Activated T-helper 2 cell treated with anti-CD3 and anti-CD28 coated beads, Interferon-gamma antibody, Interleukin-2, Interleukin-4, amounts not matched to agents 10 μg/mL and 5 μg/mL and 100 μg/mL, durations not matched to agents 14 hours and 24 hours and 36 hours (primary cell): ENCODE results near the gene DEGS1. TPM values are rescaled to one million over a fixed set of nuclear protein-coding genes. Genes with fewer than 3 reads are reported as not detected.
A peak's percentile ranks its signal among the peaks of the same experiment; 100 is the strongest.

ENCODE experiments used
- DNase-seq: peaks from one replicate; pipeline ENCODE4 v3.0.0; 2021; ENCODE audit warnings: low spot score
- H3K27ac Mint-ChIP-seq: one replicate; pipeline ENCODE4 v1.8.0; 2021; ENCODE audit warnings: mixed read lengths
- H3K27me3 Mint-ChIP-seq: one replicate; pipeline ENCODE4 v1.8.0; 2021; ENCODE audit warnings: low read depth, mixed read lengths
- H3K36me3 Mint-ChIP-seq: one replicate; pipeline ENCODE4 v1.8.0; 2021; ENCODE audit warnings: low read depth, mixed read lengths
- H3K4me1 Mint-ChIP-seq: one replicate; pipeline ENCODE4 v1.8.0; 2021; ENCODE audit warnings: low read depth, mixed read lengths
- H3K4me3 Mint-ChIP-seq: one replicate; pipeline ENCODE4 v1.8.0; 2021; ENCODE audit warnings: low read depth, mild to moderate bottlenecking, moderate library complexity, mixed read lengths
- H3K9me3 Mint-ChIP-seq: one replicate; pipeline ENCODE4 v1.8.0; 2021; ENCODE audit warnings: mixed read lengths
- intact Hi-C: fragments of 100-400 bp; cut with micrococcal nuclease; formaldehyde crosslinking; loops from one replicate; pipeline ENCODE4 v1.15.1; 2023
- total RNA-seq: library from RNA; stranded (reverse); gene quantifications from 2 replicates; pipeline ENCODE4 v1.2.3, GENCODE V29; 2022

The DEGS1 gene
- total RNA-seq, 1 donor from 2014 or later = 51.1 TPM

- Mint-ChIP-seq H3K4me3 (no peak overlapping the region), H3K27ac (peak overlapping the region; percentile 83), H3K9me3 (peaks cover 13% of the 10 kb centered on the region), H3K27me3 (peaks cover 7% of the 10 kb centered on the region), H3K4me1 (peaks cover 29% of the 10 kb centered on the region), H3K36me3 (peaks cover 14% of the 10 kb centered on the region)
- intact Hi-C loops = loop anchor here (1.0 to 5.0 kb wide), 5 partner anchors 13 to 212 kb away; partner anchors contain the start of gene NVL
- no peak for DNase-seq
These were observed 13.2 kb upstream of the DEGS1 start for GRCh38 chr1:224169718-224170270.

GRCh38 chr1:224170343-224170742 lies 12.7 kb upstream of the DEGS1 start:
- Mint-ChIP-seq H3K27me3 (peaks cover 7% of the 10 kb centered on the region), H3K27ac (peak overlapping the region; percentile 52), H3K4me3 (peak overlapping the region; percentile 18), H3K36me3 (peaks cover 14% of the 10 kb centered on the region), H3K4me1 (peaks cover 29% of the 10 kb centered on the region), H3K9me3 (peaks cover 13% of the 10 kb centered on the region)
- intact Hi-C loops = no loop called here
- no peak for DNase-seq

- peaks cover 14% of the 10 kb centered on the region for H3K36me3 Mint-ChIP-seq
- H3K4me1 Mint-ChIP-seq = peaks cover 30% of the 10 kb centered on the region
- intact Hi-C loops = no loop called here
- peak overlapping the region; percentile 18 for H3K4me3 Mint-ChIP-seq
- peaks cover 7% of the 10 kb centered on the region for H3K27me3 Mint-ChIP-seq
- peaks cover 13% of the 10 kb centered on the region for H3K9me3 Mint-ChIP-seq
- peak; percentile 21 for DNase-seq
- H3K27ac Mint-ChIP-seq = peak overlapping the region; percentile 52
These were observed 12.1 kb upstream of the DEGS1 start for GRCh38 chr1:224170748-224171478.

- no peak overlapping the region for H3K4me3 Mint-ChIP-seq
- H3K27ac Mint-ChIP-seq = no peak overlapping the region
- no peak for DNase-seq
- H3K27me3 Mint-ChIP-seq = peaks cover 7% of the 10 kb centered on the region
- H3K4me1 Mint-ChIP-seq = peaks cover 28% of the 10 kb centered on the region
- peaks cover 13% of the 10 kb centered on the region for H3K9me3 Mint-ChIP-seq
- intact Hi-C loops = no loop called here
- peaks cover 14% of the 10 kb centered on the region for H3K36me3 Mint-ChIP-seq
These were observed 10.8 kb upstream of the DEGS1 start for GRCh38 chr1:224172229-224172628.

GRCh38 chr1:224173523-224173922 lies 9.5 kb upstream of the DEGS1 start:
- Mint-ChIP-seq H3K27me3 (peaks cover 7% of the 10 kb centered on the region), H3K36me3 (peaks cover 14% of the 10 kb centered on the region), H3K4me1 (peaks cover 28% of the 10 kb centered on the region), H3K27ac (no peak overlapping the region), H3K4me3 (no peak overlapping the region), H3K9me3 (peaks cover 13% of the 10 kb centered on the region)
- DNase-seq = no peak
- intact Hi-C loops = no loop called here

GRCh38 chr1:224175617-224176016 lies 7.4 kb upstream of the DEGS1 start:
- DNase-seq = no peak
- H3K36me3 Mint-ChIP-seq = peaks cover 11% of the 10 kb centered on the region
- no peak overlapping the region for H3K27ac Mint-ChIP-seq
- peaks cover 9% of the 10 kb centered on the region for H3K27me3 Mint-ChIP-seq
- intact Hi-C loops = no loop called here
- H3K4me1 Mint-ChIP-seq = peaks cover 12% of the 10 kb centered on the region
- H3K4me3 Mint-ChIP-seq = no peak overlapping the region
- peaks cover 13% of the 10 kb centered on the region for H3K9me3 Mint-ChIP-seq

- intact Hi-C loops = no loop called here
- Mint-ChIP-seq H3K27me3 (peaks cover 6% of the 10 kb centered on the region), H3K9me3 (no peaks in the 10 kb centered on the region), H3K4me3 (no peak overlapping the region), H3K36me3 (no peaks in the 10 kb centered on the region), H3K27ac (no peak overlapping the region), H3K4me1 (peaks cover 20% of the 10 kb centered on the region)
- no peak for DNase-seq
These were observed 5.6 kb upstream of the DEGS1 start for GRCh38 chr1:224177356-224177999.

- DNase-seq = no peak
- Mint-ChIP-seq H3K27me3 (peaks cover 6% of the 10 kb centered on the region), H3K9me3 (no peaks in the 10 kb centered on the region), H3K4me1 (peaks cover 22% of the 10 kb centered on the region), H3K27ac (no peak overlapping the region), H3K4me3 (no peak overlapping the region), H3K36me3 (no peaks in the 10 kb centered on the region)
- intact Hi-C loops = no loop called here
These were observed 4.1 kb upstream of the DEGS1 start for GRCh38 chr1:224178894-224179293.

GRCh38 chr1:224180783-224181452 lies 2.1 kb upstream of the DEGS1 start:
- H3K27ac Mint-ChIP-seq = no peak overlapping the region
- H3K4me1 Mint-ChIP-seq = peaks cover 34% of the 10 kb centered on the region
- no peak for DNase-seq
- no peak overlapping the region for H3K4me3 Mint-ChIP-seq
- intact Hi-C loops = loop anchor here (5.0 to 10.0 kb wide), 4 partner anchors 251 to 444 kb away; partner anchors contain the start of gene WDR26
- H3K36me3 Mint-ChIP-seq = peaks cover 17% of the 10 kb centered on the region
- H3K27me3 Mint-ChIP-seq = peaks cover 6% of the 10 kb centered on the region
- H3K9me3 Mint-ChIP-seq = no peaks in the 10 kb centered on the region

- Mint-ChIP-seq H3K27me3 (peaks cover 6% of the 10 kb centered on the region), H3K4me1 (peaks cover 34% of the 10 kb centered on the region), H3K36me3 (peaks cover 22% of the 10 kb centered on the region), H3K27ac (peak overlapping the region; percentile 83), H3K4me3 (peak overlapping the region; percentile 84), H3K9me3 (no peaks in the 10 kb centered on the region)
- intact Hi-C loops = loop anchor here (5.0 to 10.0 kb wide), 4 partner anchors 251 to 443 kb away; partner anchors contain the start of gene WDR26
- no peak for DNase-seq
These were observed 1.6 kb upstream of the DEGS1 start for GRCh38 chr1:224181453-224181810.

- Mint-ChIP-seq H3K4me1 (peaks cover 39% of the 10 kb centered on the region), H3K9me3 (no peaks in the 10 kb centered on the region), H3K27ac (peak overlapping the region; percentile 83), H3K4me3 (peak overlapping the region; percentile 84), H3K27me3 (peaks cover 6% of the 10 kb centered on the region), H3K36me3 (peaks cover 29% of the 10 kb centered on the region)
- DNase-seq = peak; percentile 58
- intact Hi-C loops = loop anchor here (1.0 to 10.0 kb wide), 8 partner anchors 13 to 443 kb away; partner anchors contain the start of gene WDR26
These were observed 779 bp upstream of the DEGS1 start for GRCh38 chr1:224182057-224182865.
